Measurements from ENCODE around the gene POR.
"Not testable (repeated sequence)": the region's sequence is repeated elsewhere in the genome, so short reads cannot be mapped to it uniquely, and the experiment has no call there.

POR gene

GRCh38 chr7:75914655-75915415 is at the start of gene POR:
POR (plus strand) TSS chr7:75915155; CDS start chr7:75954002, 38,847 bp downstream.
- DNase-seq: peak; percentile 94

- DNase-seq: no peak
Measured at GRCh38 chr7:75866114-75866488, 48.9 kb upstream of the POR start.

GRCh38 chr7:75866489-75867389 is 48.2 kb upstream of the POR start:
- DNase-seq: peak; percentile 37

GRCh38 chr7:75867390-75867717 is 47.6 kb upstream of the POR start:
- DNase-seq: no peak

- DNase-seq: no peak
Measured at GRCh38 chr7:75868153-75868552, 46.8 kb upstream of the POR start.

GRCh38 chr7:75869776-75870379 is 45.1 kb upstream of the POR start:
- no peak for DNase-seq

- peak; percentile 10 for DNase-seq
Measured at GRCh38 chr7:75870557-75871161, 44.3 kb upstream of the POR start.

- no peak for DNase-seq
Measured at GRCh38 chr7:75872073-75872782, 42.7 kb upstream of the POR start.

- DNase-seq: not testable (repeated sequence)
Measured at GRCh38 chr7:75874180-75874579, 40.8 kb upstream of the POR start.

- no peak for DNase-seq
Measured at GRCh38 chr7:75875113-75876080, 39.6 kb upstream of the POR start.

GRCh38 chr7:75876126-75876881 is 38.7 kb upstream of the POR start:
- no peak for DNase-seq

- DNase-seq: no peak
Measured at GRCh38 chr7:75878312-75878768, 36.6 kb upstream of the POR start.

GRCh38 chr7:75878769-75879611 is 36.0 kb upstream of the POR start, which contains the start of gene RHBDD2:
RHBDD2 (plus strand) TSS chr7:75879034; CDS start chr7:75879083, 49 bp downstream.
- DNase-seq: peak; percentile 95

GRCh38 chr7:75879771-75880184 is 35.2 kb upstream of the POR start:
- DNase-seq: no peak

GRCh38 chr7:75880242-75880641 is 34.7 kb upstream of the POR start:
- no peak for DNase-seq

- DNase-seq: no peak
Measured at GRCh38 chr7:75881436-75882095, 33.4 kb upstream of the POR start.

- not testable (repeated sequence) for DNase-seq
Measured at GRCh38 chr7:75883265-75883824, 31.6 kb upstream of the POR start.

GRCh38 chr7:75884476-75884875 is 30.5 kb upstream of the POR start:
- no peak for DNase-seq

Data from stimulated activated naive CD4-positive, alpha-beta T cell treated with Interleukin-2 at 50 U/mL for 16 hours (primary cell).